Cardiac fibroblast (primary cell): ENCODE results near the gene RPL9.
"Not testable (repeated sequence)": the region's sequence is repeated elsewhere in the genome, so short reads cannot be mapped to it uniquely, and the experiment has no call there.

ENCODE experiments used
- DNase-seq, 2 donors: peaks; one replicate each; pipeline versions ENCODE4 v3.0.0 to v3.0.0-alpha.2; 2010; ENCODE audit warnings: low read depth in 2 of 2
- H3K4me3 ChIP-seq, 2 donors: replicated peaks in 1 of 2; 1 replicate in 1 of 2; 2 replicates in 1 of 2; pipeline ENCODE4 v1.5.1; 2011; ENCODE audit warnings: low read depth in 2 of 2, low read length in 2 of 2, mild to moderate bottlenecking in 2 of 2, moderate library complexity in 1 of 2
- TF ChIP-seq, protein P1 (sequence below): IDR thresholded peaks from one replicate; pipeline ENCODE4 v1.5.1; 2011; ENCODE audit warnings: low read depth, mild to moderate bottlenecking, low read length, inconsistent platforms

The RPL9 gene

DNA sequence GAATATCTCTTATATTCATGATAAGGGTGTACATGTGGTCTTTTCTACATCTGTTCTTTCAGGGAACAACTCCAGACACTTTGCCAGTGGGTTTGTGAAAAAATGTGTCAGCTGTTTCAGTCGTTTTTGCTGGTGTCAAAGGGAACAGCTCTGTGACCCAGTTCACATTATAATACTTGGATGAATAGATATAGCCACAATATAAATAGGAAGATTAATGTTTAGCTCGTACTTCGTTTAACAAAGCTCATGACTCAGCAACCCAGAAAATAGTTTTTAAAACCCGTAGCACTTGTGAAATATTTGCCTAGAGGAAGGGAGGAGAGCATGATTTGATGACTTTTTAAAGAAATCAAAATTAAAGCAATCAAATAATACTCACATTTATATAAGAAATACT lies 8.0 kb upstream of the RPL9 start:
- no peak overlapping the region for H3K4me3 ChIP-seq
- no peak for DNase-seq
- TF ChIP-seq, protein P1, sequence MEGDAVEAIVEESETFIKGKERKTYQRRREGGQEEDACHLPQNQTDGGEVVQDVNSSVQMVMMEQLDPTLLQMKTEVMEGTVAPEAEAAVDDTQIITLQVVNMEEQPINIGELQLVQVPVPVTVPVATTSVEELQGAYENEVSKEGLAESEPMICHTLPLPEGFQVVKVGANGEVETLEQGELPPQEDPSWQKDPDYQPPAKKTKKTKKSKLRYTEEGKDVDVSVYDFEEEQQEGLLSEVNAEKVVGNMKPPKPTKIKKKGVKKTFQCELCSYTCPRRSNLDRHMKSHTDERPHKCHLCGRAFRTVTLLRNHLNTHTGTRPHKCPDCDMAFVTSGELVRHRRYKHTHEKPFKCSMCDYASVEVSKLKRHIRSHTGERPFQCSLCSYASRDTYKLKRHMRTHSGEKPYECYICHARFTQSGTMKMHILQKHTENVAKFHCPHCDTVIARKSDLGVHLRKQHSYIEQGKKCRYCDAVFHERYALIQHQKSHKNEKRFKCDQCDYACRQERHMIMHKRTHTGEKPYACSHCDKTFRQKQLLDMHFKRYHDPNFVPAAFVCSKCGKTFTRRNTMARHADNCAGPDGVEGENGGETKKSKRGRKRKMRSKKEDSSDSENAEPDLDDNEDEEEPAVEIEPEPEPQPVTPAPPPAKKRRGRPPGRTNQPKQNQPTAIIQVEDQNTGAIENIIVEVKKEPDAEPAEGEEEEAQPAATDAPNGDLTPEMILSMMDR = no peak

DNA sequence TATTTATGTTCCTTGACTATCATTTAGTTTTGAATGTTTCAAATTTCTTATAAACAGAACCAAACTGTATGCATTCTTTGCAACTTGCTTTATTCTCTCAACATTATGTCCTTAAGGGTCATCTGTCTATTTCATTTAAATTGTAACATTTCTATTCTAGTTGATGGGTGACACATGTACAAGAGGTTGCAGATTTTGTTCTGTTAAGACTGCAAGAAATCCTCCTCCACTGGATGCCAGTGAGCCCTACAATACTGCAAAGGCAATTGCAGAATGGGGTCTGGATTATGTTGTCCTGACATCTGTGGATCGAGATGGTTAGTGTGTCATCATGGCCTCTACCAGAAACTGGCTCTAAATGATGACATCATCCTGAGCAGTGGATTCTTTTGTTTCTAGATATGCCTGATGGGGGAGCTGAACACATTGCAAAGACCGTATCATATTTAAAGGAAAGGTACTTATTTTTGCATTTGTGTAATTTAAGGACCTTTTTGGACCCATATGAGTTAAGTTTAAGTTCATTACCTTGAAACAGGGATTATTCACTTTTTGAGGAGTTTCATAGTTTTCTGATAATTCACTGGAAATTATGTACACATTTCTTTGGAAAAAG lies 6.3 kb upstream of the RPL9 start:
- DNase-seq = peak; percentile 83 to 90
- no peak overlapping the region for H3K4me3 ChIP-seq
- TF ChIP-seq, protein P1 = peak; percentile 11

DNA sequence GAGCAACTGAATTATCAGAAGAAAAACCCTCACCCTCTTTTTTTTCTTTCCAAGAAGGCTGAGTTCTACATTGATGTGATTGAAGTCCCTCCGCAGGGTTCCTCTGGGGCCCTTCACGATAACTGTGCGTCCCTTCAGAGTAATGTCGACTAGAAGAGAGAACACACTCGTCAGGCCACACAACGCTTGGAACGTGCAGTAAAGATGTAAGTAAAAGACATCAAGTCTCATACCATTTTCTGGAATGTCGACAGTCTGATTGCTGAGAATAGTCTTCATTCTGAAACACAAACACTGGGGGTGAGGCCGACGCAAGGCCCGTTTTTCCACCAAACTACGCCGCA lies 589 bp downstream of the RPL9 start:
- DNase-seq = not testable (repeated sequence)
- peak overlapping the region; percentile 82 to 85 for H3K4me3 ChIP-seq

DNA sequence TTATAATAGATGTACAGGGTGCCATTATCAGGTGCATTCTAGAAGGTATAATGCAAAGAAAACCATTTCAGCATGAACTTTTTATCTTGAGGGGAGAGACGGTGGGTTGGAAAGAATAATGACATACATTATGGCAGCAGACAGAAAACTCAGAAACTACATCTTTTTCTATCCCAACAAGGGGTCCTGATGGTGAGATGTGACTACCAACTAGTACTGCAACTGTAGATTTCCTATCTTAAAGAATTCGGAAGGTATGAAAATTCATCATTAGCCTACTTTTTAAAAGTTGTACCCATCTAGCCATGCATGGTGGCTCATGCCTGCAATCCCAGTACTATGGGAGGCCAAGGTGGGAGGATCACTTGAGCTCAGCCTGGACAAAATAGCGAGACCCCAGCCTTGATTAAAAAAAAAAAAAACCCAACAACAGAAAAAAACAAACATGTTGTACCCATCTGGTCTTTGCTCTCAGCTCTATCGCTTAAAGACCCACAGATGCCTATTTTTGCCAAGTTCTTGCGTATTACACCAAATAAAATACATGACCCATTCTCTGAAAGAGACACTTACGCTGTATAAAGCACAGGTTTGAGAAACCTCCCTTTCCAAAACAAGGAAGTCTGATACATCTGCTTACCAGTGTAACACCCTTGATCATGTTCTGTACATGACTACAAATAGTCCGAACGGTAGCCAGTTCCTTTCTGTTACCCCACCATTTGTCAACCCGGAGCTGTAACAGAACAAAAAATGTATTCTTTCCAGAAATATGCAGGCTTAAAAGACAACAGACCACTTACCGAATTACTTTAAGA lies 1.6 kb downstream of the RPL9 start:
- peak overlapping the region; percentile 82 to 85 for H3K4me3 ChIP-seq
- DNase-seq = no peak
- TF ChIP-seq, protein P1 = no peak

DNA sequence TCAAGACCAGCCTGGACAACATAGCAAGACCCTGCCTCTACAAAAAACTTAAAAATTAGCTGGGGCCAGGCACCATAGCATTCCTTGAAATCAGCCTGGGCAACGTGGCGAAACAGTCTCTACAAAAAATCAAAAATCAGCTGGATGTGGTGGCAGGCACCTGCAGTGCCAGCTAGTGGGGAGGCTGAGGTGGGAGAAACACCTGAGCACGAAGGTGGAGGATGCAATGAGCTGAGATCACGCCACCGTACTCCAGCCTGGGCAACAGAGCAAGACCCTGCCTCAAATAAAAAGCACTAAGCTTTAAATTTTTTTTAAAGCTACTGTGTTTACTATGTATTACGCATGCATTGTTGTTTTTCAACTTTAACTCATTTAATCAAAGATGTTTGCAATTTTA lies 3.2 kb downstream of the RPL9 start:
- no peak for DNase-seq
- TF ChIP-seq, protein P1 = no peak
- no peak overlapping the region for H3K4me3 ChIP-seq

DNA sequence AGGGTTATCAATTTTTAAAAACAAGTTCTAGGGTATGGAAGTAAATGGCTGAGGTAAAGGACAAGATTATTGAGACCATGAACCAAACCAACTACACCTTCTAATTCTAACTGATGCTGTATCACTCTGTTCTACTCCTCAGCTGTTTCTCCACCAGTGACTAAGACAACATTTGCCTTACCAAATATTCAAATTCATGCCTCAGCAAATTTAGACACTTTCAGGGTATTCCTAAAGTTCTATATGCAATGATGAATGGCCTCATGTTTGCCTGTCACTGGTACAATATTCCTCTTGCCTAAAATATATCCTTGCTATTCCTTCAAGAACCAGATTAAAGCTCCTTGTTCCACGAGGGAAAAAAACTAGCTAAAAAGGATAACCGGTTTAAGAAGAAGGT lies 5.0 kb downstream of the RPL9 start:
- DNase-seq = no peak
- TF ChIP-seq, protein P1 = no peak
- H3K4me3 ChIP-seq = no peak overlapping the region

DNA sequence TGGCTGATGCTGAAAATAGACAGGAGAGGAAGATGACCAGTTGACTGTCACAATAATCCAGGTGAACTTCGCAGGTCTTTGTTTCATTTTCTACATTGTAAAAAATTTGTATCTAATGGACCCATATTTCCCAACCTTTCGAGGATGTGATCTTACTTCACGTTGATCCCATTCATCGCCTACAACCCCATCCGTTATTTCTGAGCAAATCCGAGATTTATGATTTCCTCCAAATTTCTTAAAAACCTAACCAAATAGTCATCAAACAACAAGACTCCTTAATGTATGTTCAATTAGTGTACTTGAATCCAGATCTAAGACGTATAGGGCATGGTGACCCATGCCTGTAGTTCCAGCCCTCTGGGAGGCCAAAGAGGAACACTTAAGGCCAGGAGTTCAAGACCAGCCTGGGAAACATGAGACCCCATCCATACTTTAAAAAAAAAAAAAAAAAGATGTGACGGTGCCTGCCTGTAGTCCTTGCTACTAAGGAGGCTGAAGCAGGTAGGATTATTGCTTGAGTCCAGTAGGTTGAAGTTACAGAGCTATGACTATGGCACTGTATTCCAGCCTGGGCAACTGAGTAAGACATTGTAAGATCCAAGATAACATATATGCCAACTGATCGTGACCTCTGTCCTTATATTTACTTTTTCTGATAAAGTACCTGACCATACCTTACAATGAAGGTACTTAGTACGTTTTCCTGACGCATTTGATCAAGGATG lies 5.7 kb downstream of the RPL9 start:
- H3K4me3 ChIP-seq = no peak overlapping the region
- TF ChIP-seq, protein P1 = no peak
- DNase-seq = no peak
